Head of caudate nucleus (tissue), 42 donors: ENCODE measurements around the gene CES3.
"Not testable (repeated sequence)": the region's sequence is repeated elsewhere in the genome, so short reads cannot be mapped to it uniquely, and the experiment has no call there.

Source experiments
- DNase-seq, 42 donors: peaks; one replicate each; pipeline versions ENCODE4 v3.0.0 to v3.0.0-alpha.2; 2020 to 2021; ENCODE audit warnings: mixed read lengths in 7 of 42
- intact Hi-C: fragments of 100-400 bp; cut with DNase I; formaldehyde crosslinking; loops from one replicate; pipeline ENCODE4 v1.15.0; 2022

The CES3 gene

DNA sequence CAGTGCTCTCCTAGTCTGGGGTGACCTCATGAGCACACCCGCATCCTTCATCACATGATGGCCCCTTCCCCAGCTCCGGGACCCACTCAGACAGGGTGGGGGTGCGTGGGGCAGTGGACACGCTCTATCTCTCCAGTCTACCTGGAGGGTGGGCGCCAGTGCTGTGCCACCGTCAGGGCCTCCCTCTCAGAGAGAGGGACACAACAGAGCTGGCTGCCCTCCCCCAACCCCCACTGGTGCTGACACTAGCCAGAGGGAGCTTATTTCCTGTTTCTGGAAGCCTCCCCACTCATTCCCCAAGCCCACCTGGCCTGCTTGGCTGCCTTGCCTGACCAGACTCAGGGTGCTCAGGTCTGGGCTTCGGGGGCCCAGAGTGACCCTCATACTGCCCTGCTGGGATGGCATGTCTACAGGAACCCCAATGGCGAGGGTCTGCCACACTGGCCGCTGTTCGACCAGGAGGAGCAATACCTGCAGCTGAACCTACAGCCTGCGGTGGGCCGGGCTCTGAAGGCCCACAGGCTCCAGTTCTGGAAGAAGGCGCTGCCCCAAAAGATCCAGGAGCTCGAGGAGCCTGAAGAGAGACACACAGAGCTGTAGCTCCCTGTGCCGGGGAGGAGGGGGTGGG, 17.5 kb upstream of the CES3 start:
- DNase-seq, result no peak
- intact Hi-C loops, result loop anchor here (10.0 kb wide), 1 partner anchor 211 kb away; the partner anchor contains the start of genes B3GNT9, FBXL8 and TRADD

DNA sequence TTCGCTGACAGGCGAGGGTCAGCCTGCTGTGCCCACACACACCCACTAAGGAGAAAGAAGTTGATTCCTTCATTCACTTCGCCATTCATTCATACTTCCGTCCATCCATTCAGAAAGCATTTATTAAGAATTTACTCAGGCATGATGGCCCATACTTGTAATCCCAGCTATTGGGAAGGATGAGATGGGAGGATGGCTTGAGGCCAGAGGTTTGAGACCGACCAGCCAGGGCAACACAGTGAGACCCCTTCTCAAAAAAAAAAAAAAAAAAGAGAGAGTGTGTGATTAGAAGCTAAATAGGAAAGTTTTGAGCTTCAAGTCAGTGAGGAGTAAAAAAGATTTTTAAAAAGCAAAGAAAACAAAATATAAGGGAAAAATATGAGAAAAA, 17.0 kb upstream of the CES3 start:
- no peak for DNase-seq
- intact Hi-C loops, result loop anchor here (10.0 kb wide), 1 partner anchor 211 kb away; the partner anchor contains the start of genes B3GNT9, FBXL8 and TRADD

DNA sequence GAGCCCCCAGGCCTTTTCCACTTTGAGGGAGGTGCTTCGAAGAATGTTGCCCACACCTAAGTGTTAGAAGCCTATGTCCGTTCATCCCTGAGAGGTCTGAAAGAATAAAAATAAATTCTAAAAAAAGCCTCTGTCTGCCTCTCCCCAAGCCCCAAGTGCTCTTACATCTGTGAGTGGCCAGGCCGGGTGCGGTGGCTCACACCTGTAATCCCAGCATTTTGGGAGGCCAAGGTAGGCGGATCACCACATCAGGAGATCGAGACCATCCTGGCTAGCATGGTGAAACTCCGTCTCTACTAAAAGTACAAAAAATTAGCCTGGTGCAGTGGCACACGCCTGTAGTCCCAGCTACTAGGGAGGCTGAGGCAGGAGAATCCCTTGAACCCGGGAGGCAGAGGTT, 16.1 kb upstream of the CES3 start:
- intact Hi-C loops, result loop anchor here (10.0 kb wide), 1 partner anchor 210 kb away; the partner anchor contains the start of genes B3GNT9, FBXL8 and TRADD
- not testable (repeated sequence) for DNase-seq

DNA sequence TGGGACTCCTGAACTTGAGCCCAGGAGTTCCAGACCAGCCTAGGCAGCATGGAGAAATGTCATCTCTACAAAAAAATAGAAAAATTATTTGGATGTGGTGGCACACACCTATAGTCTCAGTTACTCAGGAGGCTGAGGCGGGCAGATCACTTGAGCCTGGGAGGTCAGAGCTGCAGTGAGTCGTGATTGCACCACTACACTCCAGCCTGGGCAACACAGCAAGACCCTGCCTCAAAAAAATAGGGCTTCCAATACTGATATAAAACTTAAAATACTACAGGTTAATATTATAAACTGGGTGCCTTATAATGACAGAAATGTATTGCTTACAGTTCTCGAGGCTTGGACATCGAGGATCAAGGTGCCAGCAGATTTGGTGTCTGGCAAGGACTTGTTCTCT, 15.1 kb upstream of the CES3 start:
- DNase-seq, result no peak
- intact Hi-C loops, result loop anchor here (10.0 kb wide), 1 partner anchor 209 kb away; the partner anchor contains the start of genes B3GNT9, FBXL8 and TRADD

DNA sequence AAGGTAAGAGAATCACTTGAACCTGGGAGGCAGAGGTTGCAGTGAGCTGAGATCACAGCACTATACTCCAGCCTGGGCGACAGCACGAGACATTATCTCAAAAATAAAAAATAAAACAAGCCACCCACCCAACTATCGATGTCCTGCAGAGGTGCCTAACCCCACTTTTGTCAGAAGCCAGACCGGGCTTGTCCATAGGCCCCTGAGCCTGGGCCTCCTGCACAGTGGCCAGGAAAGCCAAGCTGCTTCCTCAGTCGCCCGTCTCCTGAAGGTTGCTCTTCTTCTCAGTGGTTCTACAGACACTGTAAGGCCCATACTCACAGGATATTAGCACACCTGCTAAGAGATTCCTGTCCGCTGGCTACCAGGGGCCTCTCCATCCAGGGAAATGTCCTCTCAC, 14.5 kb upstream of the CES3 start:
- intact Hi-C loops, result loop anchor here (10.0 kb wide), 1 partner anchor 208 kb away; the partner anchor contains the start of genes B3GNT9, FBXL8 and TRADD
- no peak for DNase-seq

DNA sequence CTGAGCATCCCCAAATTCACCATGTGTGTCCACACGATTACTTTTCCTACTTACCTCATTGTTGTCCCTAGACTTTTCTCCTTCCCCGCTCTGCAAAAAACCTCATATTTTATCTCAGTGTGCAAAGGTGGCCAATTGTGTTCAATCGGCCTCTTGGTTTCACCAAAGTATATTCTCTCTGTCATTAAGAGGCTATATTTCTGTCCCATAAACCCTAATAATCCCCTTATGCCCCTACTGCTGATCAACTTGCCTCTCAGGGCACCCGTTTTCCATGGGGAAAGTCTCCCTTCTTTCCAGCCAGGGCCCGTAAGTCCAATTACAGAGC, 14.1 kb upstream of the CES3 start:
- DNase-seq, result no peak
- intact Hi-C loops, result loop anchor here (10.0 kb wide), 1 partner anchor 208 kb away; the partner anchor contains the start of genes B3GNT9, FBXL8 and TRADD

DNA sequence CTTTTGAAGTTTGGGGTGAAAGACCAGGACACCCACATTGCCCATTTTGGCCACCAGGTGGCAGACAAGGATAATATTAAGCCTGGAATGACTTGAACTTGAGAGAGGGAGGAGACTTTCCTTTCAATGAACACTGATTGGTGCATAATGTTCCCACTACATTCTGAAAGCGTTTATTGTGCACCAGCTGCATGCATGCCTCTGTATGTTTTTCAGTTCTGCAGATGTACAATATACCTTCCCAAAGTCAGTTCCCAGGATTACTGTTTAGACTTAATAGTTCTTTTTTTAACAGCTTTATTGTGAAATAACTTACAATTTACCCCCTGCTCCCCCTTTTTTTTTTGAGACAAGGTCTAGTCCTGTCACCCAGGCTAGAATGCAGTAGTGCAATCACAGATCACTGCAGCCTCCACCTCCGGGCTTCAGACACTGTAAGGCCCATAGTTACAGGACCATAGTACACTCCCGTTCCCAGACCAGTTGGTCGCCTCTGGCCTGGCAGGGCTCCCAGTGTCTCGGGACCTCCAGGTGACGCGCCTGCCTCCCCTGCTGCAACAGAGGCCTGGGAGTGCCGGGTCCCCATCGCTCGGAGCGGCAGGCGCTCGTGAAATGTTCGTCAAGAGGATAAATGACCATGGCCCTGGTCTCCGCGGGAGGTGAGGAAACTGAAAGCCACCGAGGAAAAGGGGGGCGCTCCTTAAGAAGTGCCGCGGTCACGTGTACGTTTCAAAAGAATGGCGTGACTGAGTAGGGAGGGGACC, 13.6 kb upstream of the CES3 start:
- intact Hi-C loops, result loop anchor here (10.0 kb wide), 1 partner anchor 207 kb away; the partner anchor contains the start of genes B3GNT9, FBXL8 and TRADD
- peak; percentile 37 to 94 (median 86) for DNase-seq

DNA sequence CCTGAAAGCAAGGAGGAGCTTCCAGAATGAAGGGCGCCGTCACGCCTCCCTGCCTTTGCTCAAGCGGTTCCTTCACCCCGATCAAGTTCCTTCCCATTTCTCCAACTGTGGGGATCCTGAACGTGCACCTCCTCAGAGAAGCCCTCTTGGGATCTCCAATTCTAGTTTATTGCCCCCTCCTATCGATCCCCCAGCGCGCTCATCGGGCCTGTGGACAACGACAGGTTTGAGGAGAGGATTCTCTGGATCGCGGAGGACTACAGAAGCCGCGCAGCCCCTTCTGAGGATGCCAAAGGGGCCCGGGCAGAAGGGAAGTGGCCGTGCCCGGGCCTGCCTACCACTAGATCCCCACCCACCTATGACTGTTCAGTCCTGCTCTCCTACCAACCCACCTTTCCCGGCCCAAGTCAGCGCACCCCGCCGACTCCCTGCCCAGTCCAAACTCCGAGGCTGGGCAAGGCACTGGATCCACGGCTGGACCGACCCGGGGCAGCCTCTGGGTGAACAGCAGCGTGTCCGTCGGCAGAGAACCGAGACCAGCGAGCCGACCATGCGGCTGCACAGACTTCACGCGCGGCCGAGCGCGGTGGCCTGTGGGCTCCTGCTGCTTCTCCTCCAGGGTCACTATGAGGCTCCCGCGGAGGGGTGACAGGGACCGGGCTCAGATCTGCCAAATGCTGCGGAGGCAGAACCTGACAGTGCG, 12.8 kb upstream of the CES3 start:
- DNase-seq, result peak in 8 of 42 donors; percentile 8 to 52 (median 22)
- intact Hi-C loops, result loop anchor here (10.0 kb wide), 1 partner anchor 207 kb away; the partner anchor contains the start of genes B3GNT9, FBXL8 and TRADD

DNA sequence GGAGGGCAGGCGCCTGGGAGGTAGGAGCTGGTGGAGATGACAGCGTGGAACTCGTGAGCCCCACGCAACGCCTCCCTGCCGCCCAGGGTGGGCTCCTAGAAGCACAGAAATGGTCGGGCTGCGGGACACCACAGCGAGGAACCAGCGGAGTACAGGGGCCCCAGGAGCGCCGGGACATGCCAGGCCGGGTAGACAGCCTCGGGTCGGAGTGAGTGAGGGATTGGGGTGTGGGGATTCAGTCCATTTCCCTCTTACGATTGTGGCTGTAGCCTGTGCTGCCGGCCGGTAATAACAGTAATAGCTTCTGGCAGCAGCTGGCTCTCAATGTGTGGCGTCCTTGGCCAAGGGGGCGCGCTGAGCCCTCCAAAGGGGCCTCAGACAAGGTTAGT, 12.2 kb upstream of the CES3 start:
- DNase-seq, result no peak
- intact Hi-C loops, result loop anchor here (10.0 kb wide), 1 partner anchor 206 kb away; the partner anchor contains the start of genes B3GNT9, FBXL8 and TRADD

DNA sequence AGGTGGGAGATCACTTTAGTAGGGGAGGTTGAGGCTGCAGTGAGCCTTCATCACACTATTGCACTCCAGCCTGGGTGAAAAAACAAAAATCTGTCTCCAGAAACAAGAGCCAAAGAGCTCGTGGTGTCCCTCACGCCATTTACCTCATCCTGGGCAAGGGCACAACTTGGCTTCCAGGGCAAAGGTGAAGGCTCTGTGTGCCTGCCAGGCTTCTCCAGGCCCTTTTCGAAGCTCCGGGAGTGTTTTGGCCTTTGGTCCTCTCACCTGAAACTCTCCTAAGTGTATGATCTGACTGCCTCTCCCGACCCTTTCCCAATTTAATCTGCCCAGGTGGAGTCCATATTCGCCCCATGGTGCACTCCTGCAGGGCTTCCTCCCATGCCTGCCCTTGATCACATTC, 11.6 kb upstream of the CES3 start:
- no peak for DNase-seq
- intact Hi-C loops, result loop anchor here (10.0 kb wide), 1 partner anchor 205 kb away; the partner anchor contains the start of genes B3GNT9, FBXL8 and TRADD

DNA sequence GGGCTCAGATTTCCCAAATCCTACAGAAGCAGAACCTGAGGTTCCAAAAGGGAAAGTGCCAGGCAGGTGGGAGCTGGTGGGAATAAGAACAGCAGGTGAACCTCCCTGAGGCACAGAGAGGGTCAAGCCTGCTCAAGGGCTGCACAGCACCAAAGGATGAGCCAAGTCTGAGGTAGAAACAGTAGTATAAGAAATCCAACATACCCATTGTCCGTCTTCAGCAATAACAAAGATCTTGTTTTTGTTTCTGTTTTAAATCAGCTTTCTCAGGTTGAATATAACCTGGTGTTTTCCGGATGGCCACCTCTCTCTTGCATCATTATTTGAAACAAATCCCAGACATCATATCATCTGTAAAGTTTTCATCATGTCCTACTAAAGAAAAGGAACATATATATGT, 10.6 kb upstream of the CES3 start:
- intact Hi-C loops, result no loop called here

DNA sequence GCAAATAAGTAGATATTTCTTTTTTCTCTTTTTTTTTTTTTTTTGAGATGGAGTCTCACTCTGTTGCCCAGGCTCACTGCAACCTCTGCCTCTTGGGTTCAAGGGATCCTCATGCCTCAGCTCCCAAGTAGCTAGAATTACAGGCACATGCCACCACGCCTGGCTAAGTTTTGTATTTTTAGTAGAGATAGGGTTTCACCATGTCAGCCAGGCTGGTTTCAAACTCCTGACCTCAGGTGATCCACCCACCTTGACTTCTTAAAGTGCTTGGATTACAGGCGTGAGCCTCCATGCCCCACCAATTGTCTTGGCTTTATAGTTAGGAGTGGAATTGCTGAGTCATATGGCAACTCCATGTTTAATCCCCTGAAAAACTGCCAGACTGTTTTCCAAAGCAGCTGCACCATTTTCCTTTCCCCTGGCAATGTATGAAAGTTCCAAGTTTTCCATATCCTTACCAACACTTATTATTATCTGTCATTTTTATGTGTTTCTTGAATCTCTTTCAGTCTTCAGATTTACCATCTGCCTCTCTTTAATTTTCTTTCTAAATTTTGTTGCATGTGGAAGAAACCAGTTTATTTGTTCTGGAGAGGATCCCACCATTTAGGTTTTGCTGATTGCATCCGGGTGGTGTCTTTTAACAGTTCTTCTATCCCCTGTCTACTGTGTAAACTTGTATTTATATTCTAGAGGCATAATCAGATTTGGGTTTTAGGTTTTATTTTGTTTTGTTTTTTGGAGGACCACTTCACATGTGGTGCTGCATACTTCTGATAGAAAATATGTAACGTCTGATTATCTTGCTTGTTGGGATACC, 9.9 kb upstream of the CES3 start:
- intact Hi-C loops, result no loop called here
- DNase-seq, result no peak

More for the DNA sequence above, 10.6 kb upstream of the CES3 start:
- DNase-seq, result no peak

DNA sequence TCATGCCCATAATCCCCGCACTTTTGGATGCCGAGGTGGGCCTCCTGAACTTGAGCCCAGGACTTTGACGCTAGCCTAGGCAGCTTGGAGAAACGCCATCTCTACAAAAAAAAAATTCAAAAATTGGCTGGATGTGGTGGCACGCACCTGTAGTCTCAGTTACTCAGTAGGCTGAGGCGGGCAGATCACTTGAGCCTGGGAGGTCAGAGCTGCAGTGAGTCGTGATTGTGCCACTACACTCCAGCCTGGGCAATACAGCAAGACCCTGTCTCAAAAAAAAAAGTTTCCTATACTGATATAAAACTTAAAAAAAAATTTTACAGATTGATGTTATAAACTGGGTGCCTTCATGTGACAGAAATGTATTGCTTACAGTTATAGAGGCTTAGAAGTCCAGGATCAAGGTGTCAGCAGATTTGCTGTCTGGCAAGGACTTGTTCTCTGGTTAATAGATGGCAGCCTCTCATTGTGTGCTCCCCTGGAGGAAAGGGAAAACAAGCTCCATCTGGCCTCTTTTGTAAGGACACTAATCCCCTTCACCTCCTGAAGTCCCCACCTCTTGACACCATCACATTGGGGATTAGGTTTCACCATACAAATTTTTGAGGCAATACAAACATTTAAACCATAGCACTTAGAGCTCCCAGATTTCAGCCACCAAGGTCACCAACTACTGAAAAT, 8.5 kb upstream of the CES3 start:
- DNase-seq, result no peak
- intact Hi-C loops, result no loop called here

DNA sequence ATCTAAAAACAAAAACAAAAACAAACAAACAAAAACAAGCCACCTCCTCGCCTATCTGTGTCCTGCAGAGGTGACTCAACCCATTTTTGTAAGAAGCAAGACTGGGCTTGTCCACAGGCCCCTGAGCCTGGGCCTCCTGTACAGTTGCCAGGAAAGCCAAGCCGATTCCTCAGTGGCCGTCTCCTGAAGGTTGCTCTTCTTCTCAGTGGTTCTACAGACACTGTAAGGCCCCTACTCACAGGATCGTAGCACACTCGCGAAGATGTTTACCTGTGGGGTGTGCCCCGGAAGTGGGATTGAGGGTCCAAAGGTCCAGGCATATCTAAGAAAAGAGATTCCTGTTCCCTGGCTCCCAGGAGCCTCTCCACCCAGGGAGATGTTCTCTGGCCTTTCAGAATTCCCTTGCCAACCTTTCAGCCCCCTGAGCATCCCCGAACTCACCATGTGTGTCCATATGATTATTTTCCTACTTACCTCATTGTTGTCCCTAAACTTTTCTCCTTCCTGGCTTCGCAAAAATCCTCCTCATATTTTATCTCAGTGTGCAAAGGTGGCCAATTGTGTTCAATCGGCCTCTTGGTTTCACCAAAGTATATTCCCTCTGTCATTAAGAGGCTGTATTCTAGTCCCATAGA, 7.5 kb upstream of the CES3 start:
- DNase-seq, result no peak
- intact Hi-C loops, result no loop called here

DNA sequence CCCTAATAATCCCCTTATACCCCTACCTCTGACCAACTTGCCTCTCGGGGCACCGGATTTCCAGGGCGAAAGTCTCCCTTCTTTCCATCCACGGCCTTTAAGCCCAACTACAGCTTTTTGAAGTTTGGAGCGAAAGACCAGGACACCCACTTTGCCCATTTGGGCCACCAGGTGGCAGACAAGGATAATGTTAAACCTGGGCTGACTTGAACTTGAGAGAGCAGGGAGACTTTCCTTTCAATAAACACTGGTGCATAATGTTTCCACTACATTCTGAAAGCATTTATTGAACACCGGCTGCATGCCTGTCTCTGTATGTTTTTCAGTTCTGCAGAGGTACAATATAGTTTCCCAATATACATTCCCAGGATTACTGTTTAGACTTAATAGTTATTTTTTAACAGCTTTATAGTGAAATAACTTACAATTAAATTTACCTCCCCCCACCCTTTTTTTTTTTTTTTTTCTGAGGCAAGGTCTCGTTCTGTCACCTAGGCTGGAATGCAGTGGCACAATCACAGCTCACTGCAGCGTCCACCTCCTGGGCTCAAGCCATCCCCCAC, 6.9 kb upstream of the CES3 start:
- peak in 41 of 42 donors; percentile 66 to 91 (median 80) for DNase-seq
- intact Hi-C loops, result no loop called here

DNA sequence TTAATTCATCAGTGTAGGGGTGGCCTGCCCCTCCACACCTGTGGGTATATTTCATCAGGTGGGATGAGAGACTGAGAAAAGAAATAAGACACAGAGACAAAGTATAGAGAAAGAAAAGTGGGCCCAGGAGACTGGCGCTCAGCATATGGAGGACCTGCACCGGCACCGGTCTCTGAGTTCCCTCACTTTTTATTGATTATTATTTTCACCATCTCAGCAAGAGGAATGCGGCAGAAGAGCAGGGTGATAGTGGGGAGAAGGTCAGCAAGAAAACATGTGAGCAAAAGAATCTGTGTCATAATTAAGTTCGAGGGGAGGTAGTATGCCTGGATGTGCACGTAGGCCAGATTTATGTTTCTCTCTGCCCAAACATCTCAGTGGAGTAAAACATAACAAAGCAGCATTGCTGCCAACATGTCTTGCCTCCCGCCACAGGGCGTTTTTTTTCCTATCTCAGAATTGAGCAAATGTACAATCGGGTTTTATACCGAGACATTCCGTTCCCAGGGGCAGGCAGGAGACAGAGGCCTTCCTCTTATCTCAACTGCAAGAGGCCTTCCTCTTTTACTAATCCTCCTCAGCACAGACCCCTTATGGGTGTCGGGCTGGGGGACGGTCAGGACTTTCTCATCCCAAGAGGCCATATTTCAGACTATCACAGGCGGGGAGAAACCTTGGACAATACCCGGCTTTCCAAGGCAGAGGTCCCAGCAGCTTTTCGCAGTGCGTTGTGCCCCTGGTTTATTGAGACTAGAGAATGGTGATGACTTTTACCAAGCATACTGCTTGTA, 5.5 kb upstream of the CES3 start:
- intact Hi-C loops, result not testable (repeated sequence)

DNA sequence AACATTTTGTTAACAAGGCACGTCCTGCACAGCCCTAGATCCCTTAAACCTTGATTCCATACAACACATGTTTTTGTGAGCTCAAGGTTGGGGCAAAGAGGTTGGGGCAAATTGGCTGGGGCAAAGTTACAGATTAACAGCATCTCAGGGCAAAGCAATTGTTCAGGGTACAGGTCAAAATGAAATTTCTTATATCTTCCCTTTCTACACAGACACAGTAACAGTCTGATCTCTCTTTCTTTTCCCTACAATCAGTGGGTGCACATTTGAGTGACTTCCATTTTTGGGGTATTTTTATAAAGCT, 5.0 kb upstream of the CES3 start:
- DNase-seq, intact Hi-C loops: not testable (repeated sequence)

More for the DNA sequence above, 5.5 kb upstream of the CES3 start:
- not testable (repeated sequence) for DNase-seq
